Liver (tissue), 9 donors: ENCODE results near the gene KRT8. TPM values are rescaled to one million over a fixed set of nuclear protein-coding genes. Genes with fewer than 3 reads are reported as not detected.

ENCODE experiments used
- DNase-seq: peaks from one replicate; pipeline ENCODE4 v3.0.0-alpha.2; 2017; ENCODE audit warnings: low spot score
- H3K27ac ChIP-seq, 2 donors: one replicate each; pipeline ENCODE4 v1.7.0; 2013; ENCODE audit warnings: inconsistent platforms in 2 of 2, low read length in 2 of 2, control low read depth in 1 of 2, low read depth in 1 of 2, mild to moderate bottlenecking in 1 of 2
- H3K27me3 ChIP-seq, 4 donors: one replicate each; pipeline versions ENCODE4 v1.6.1 to v1.7.0; 2013; ENCODE audit warnings: low read length in 3 of 4, inconsistent platforms in 1 of 4, mild to moderate bottlenecking in 1 of 4, moderate library complexity in 1 of 4; ENCODE audit not compliant: control insufficient read depth in 4 of 4, insufficient read depth in 4 of 4
- H3K36me3 ChIP-seq, 4 donors: one replicate each; pipeline versions ENCODE4 v1.6.1 to v1.7.0; 2013; ENCODE audit warnings: low read length in 3 of 4, mild to moderate bottlenecking in 3 of 4, low read depth in 1 of 4, moderate library complexity in 1 of 4; ENCODE audit not compliant: control insufficient read depth in 4 of 4, insufficient read depth in 3 of 4
- H3K4me1 ChIP-seq, 4 donors: one replicate each; pipeline versions ENCODE4 v1.6.1 to v1.7.0; 2013; ENCODE audit warnings: low read length in 3 of 4, mild to moderate bottlenecking in 3 of 4, moderate library complexity in 1 of 4; ENCODE audit not compliant: control insufficient read depth in 4 of 4, insufficient read depth in 4 of 4
- H3K4me3 ChIP-seq, 3 donors: one replicate each; pipeline versions ENCODE4 v1.6.1 to v1.7.0; 2013; ENCODE audit warnings: low read length in 3 of 3, control low read depth in 1 of 3, low read depth in 1 of 3, mild to moderate bottlenecking in 1 of 3
- H3K9ac ChIP-seq, 2 donors: one replicate each; pipeline ENCODE4 v1.7.0; 2013; ENCODE audit warnings: low read length in 2 of 2, mild to moderate bottlenecking in 2 of 2, moderate library complexity in 2 of 2, control low read depth in 1 of 2, low read depth in 1 of 2
- H3K9me3 ChIP-seq, 4 donors: one replicate each; pipeline versions ENCODE4 v1.6.1 to v1.7.0; 2013; ENCODE audit warnings: low read length in 3 of 4; ENCODE audit not compliant: control insufficient read depth in 4 of 4
- ATF3 ChIP-seq: IDR thresholded peaks from 2 replicates; pipeline ENCODE4 v1.6.1; 2016; ENCODE audit warnings: antibody characterized with exemption
- CTCF ChIP-seq: fragments of 150-350 bp; IDR thresholded peaks from 2 replicates; pipeline ENCODE4 v1.5.1; 2017; ENCODE audit warnings: improper control_type of control experiment, low read depth, low read length; ENCODE audit not compliant: missing input control
- EGR1 ChIP-seq, 2 donors: IDR thresholded peaks; 2 replicates each; pipeline ENCODE4 v1.6.1; 2016 to 2018; ENCODE audit warnings: antibody characterized with exemption in 2 of 2, low read depth in 2 of 2
- FOXA1 ChIP-seq: IDR thresholded peaks from 2 replicates; pipeline ENCODE4 v1.6.1; 2016; ENCODE audit warnings: antibody characterized with exemption
- FOXA2 ChIP-seq: IDR thresholded peaks from 2 replicates; pipeline ENCODE4 v1.6.1; 2016; ENCODE audit warnings: antibody characterized with exemption
- GABPA ChIP-seq, 2 donors: IDR thresholded peaks in 1 of 2; conservative IDR thresholded peaks in 1 of 2; 2 replicates each; pipeline ENCODE4 v1.6.1; 2016; ENCODE audit warnings: antibody characterized with exemption in 2 of 2, mild to moderate bottlenecking in 1 of 2, moderate library complexity in 1 of 2
- HNF4A ChIP-seq, 2 donors: conservative IDR thresholded peaks; 2 replicates each; pipeline ENCODE4 v1.6.1; 2016; ENCODE audit warnings: antibody characterized with exemption in 2 of 2, mild to moderate bottlenecking in 2 of 2
- HNF4G ChIP-seq: IDR thresholded peaks from 2 replicates; pipeline ENCODE4 v1.6.1; 2016; ENCODE audit warnings: antibody characterized with exemption
- JUND ChIP-seq, 2 donors: IDR thresholded peaks; 2 replicates each; pipeline ENCODE4 v1.6.1; 2016; ENCODE audit warnings: antibody characterized with exemption in 2 of 2
- RAD21 ChIP-seq, 2 donors: IDR thresholded peaks; 2 replicates each; pipeline ENCODE4 v1.6.1; 2016; ENCODE audit warnings: antibody characterized with exemption in 2 of 2, mild to moderate bottlenecking in 2 of 2
- REST ChIP-seq: IDR thresholded peaks from 2 replicates; pipeline ENCODE4 v1.6.1; 2016; ENCODE audit warnings: antibody characterized with exemption, mild to moderate bottlenecking
- RXRA ChIP-seq, 2 donors: IDR thresholded peaks; 2 replicates each; pipeline ENCODE4 v1.6.1; 2017 to 2018; ENCODE audit warnings: antibody characterized with exemption in 2 of 2, mild to moderate bottlenecking in 1 of 2
- SP1 ChIP-seq: IDR thresholded peaks from 2 replicates; pipeline ENCODE4 v1.6.1; 2018; ENCODE audit warnings: antibody characterized with exemption, mild to moderate bottlenecking
- TAF1 ChIP-seq: conservative IDR thresholded peaks from 2 replicates; pipeline ENCODE4 v1.6.1; 2016; ENCODE audit warnings: antibody characterized with exemption, mild to moderate bottlenecking
- YY1 ChIP-seq: IDR thresholded peaks from 2 replicates; pipeline ENCODE4 v1.6.1; 2016; ENCODE audit warnings: antibody characterized with exemption, mild to moderate bottlenecking
- ZBTB33 ChIP-seq: IDR thresholded peaks from 2 replicates; pipeline ENCODE4 v1.6.1; 2016; ENCODE audit warnings: antibody characterized with exemption
- WGBS: extraction: QIAGEN DNeasy Blood & Tissue Kit; methylation state at CpG from one replicate; pipeline ENCODE4 v1.1.7; 2013; 5-methylcytosine and 5-hydroxymethylcytosine counted together
- polyA plus RNA-seq, 2 donors: library from polyadenylated mRNA; stranded (reverse) in 1 of 2; unstranded in 1 of 2; fragments of 200-250 nt in 1 of 2; fragments of >200 nt in 1 of 2; fragmentation: Nextera tagmentation in 1 of 2; extraction: Ambion mirVana in 1 of 2; gene quantifications; one replicate each; pipeline versions ENCODE4 v1.2.1 to v1.2.3, GENCODE V29; 2013 to 2015
- total RNA-seq, 2 donors: library from RNA; depleted of rRNA; stranded (reverse); fragments of >200 nt; gene quantifications; one replicate each; pipeline ENCODE4 v1.2.3, GENCODE V29; 2014
- donor health status: healthy.
- donor health status: healthy.
- donor health status: healthy.
- donor health status: healthy.
- donor health status: healthy.

Gene KRT8
- total and polyA plus RNA-seq, 4 donors, result 128 to 383 (median 198) TPM

GRCh38 chr12:52949413-52950331, 44.8 kb upstream of the KRT8 start (continued):
- TF ChIP-seq CTCF (no peak), JUND (IDR thresholded peaks at IDR 0.05) (peak; percentile 98), FOXA1 (peak; percentile 62), SP1 (peak; percentile 38)

- WGBS, result 61% methylated on average over 12 of the region's 12 CpGs
- Histone ChIP-seq H3K4me1 (peaks cover 11 to 56% (median 44%) of the 10 kb centered on the region in 4 donors), H3K4me3 (peak overlapping the region in 2 of 3 donors; percentile 35 to 73), H3K9me3 (no peaks in the 10 kb centered on the region), H3K36me3 (peaks cover 7 to 25% (median 20%) of the 10 kb centered on the region in 4 donors), H3K27ac (peak overlapping the region; percentile 98), H3K27me3 (no peaks in the 10 kb centered on the region), H3K9ac (peak overlapping the region; percentile 52 to 57)
- DNase-seq, result no peak
- TF ChIP-seq FOXA2 (no peak), JUND (IDR thresholded peaks at IDR 0.05) (no peak), EGR1 (IDR thresholded peaks at IDR 0.05; ENCODE audit: low read depth in 2 of 2) (no peak), CTCF (no peak), RXRA (IDR thresholded peaks at IDR 0.05) (no peak), HNF4G (no peak), REST (no peak), FOXA1 (no peak), HNF4A (conservative IDR thresholded peaks at IDR 0.05) (no peak), ZBTB33 (no peak), YY1 (no peak), SP1 (no peak), TAF1 (no peak), RAD21 (IDR thresholded peaks at IDR 0.05) (no peak), GABPA (IDR thresholded peaks at IDR 0.05 in 1 of 2, conservative IDR thresholded peaks at IDR 0.05 in 1 of 2) (no peak), ATF3 (no peak)
Measured at GRCh38 chr12:52947738-52948423, 43.0 kb upstream of the KRT8 start.
